ENCODE measurements around the gene PLAAT2.
"Not testable (repeated sequence)": the region's sequence is repeated elsewhere in the genome, so short reads cannot be mapped to it uniquely, and the experiment has no call there.

PLAAT2 gene

GRCh38 chr11:63532117-63532516 lies 31.1 kb downstream of the PLAAT2 start:
- ChIA-PET CTCF (no interaction called here), POLR2A (no interaction called here)

GRCh38 chr11:63531074-63531792 lies 31.9 kb downstream of the PLAAT2 start:
- DNase-seq (ENCODE audit: extremely low spot score); CTCF ChIA-PET; POLR2A ChIA-PET: not testable (repeated sequence)

More at GRCh38 chr11:63532117-63532516, 31.1 kb downstream of the PLAAT2 start:
- DNase-seq (ENCODE audit: extremely low spot score): no peak
- TF ChIP-seq NFRKB (IDR thresholded peaks at IDR 0.05) (no peak), SP1 (IDR thresholded peaks at IDR 0.05) (no peak), TARDBP (IDR thresholded peaks at IDR 0.05) (no peak), FOXA1 (IDR thresholded peaks at IDR 0.05) (no peak), PKNOX1 (IDR thresholded peaks at IDR 0.05) (no peak), BHLHE40 (IDR thresholded peaks at IDR 0.05; ENCODE audit: borderline replicate concordance) (no peak), ARNT (IDR thresholded peaks at IDR 0.05) (no peak), ELF4 (IDR thresholded peaks at IDR 0.05) (no peak), L3MBTL2 (conservative IDR thresholded peaks at IDR 0.05) (no peak)

- ChIA-PET CTCF (no interaction called here), POLR2A (no interaction called here)
- no peak for TF ChIP-seq BHLHE40 (IDR thresholded peaks at IDR 0.05; ENCODE audit: borderline replicate concordance)
- no peak for TF ChIP-seq FOXA1 (IDR thresholded peaks at IDR 0.05)
- TF ChIP-seq FOXK2 (IDR thresholded peaks at IDR 0.05): no peak
- no peak for TF ChIP-seq ELF4 (IDR thresholded peaks at IDR 0.05)
- no peak for TF ChIP-seq TARDBP (IDR thresholded peaks at IDR 0.05)
- no peak for TF ChIP-seq SUZ12 (IDR thresholded peaks at IDR 0.05)
- no peak for TF ChIP-seq SP1 (IDR thresholded peaks at IDR 0.05)
- no peak for TF ChIP-seq NFRKB (IDR thresholded peaks at IDR 0.05)
- no peak for TF ChIP-seq PKNOX1 (IDR thresholded peaks at IDR 0.05)
- no peak for TF ChIP-seq ZNF384 (IDR thresholded peaks at IDR 0.05)
- no peak for TF ChIP-seq LEF1 (IDR thresholded peaks at IDR 0.05; ENCODE audit: borderline replicate concordance)
- DNase-seq (ENCODE audit: extremely low spot score): no peak
Measured at GRCh38 chr11:63530021-63530420, 33.2 kb downstream of the PLAAT2 start.

- POLR2A ChIA-PET; DNase-seq (ENCODE audit: extremely low spot score): not testable (repeated sequence)
- CTCF ChIA-PET: interaction anchor here (0.6 kb wide), 1 partner anchor 338 kb away, joined by 3 read pairs; no protein-coding TSS in a partner anchor
Measured at GRCh38 chr11:63529373-63529772, 33.8 kb downstream of the PLAAT2 start.

GRCh38 chr11:63528729-63529278 lies 34.4 kb downstream of the PLAAT2 start:
- CTCF ChIA-PET; DNase-seq (ENCODE audit: extremely low spot score); POLR2A ChIA-PET: not testable (repeated sequence)

- DNase-seq (ENCODE audit: extremely low spot score); CTCF ChIA-PET; POLR2A ChIA-PET: not testable (repeated sequence)
Measured at GRCh38 chr11:63528156-63528555, 35.0 kb downstream of the PLAAT2 start.

GRCh38 chr11:63527667-63528066 lies 35.5 kb downstream of the PLAAT2 start:
- CTCF ChIA-PET: interaction anchor here (0.6 kb wide), 1 partner anchor 68 kb away, joined by 3 read pairs; no protein-coding TSS in a partner anchor

GRCh38 chr11:63523151-63523550 lies 40.0 kb downstream of the PLAAT2 start:
- POLR2A ChIA-PET: no interaction called here
- CTCF ChIA-PET: no interaction called here

More at GRCh38 chr11:63527667-63528066, 35.5 kb downstream of the PLAAT2 start:
- no peak for DNase-seq (ENCODE audit: extremely low spot score)
- POLR2A ChIA-PET: no interaction called here
- no peak for TF ChIP-seq TARDBP (IDR thresholded peaks at IDR 0.05)
- no peak for TF ChIP-seq LEF1 (IDR thresholded peaks at IDR 0.05; ENCODE audit: borderline replicate concordance)
- no peak for TF ChIP-seq FOXK2 (IDR thresholded peaks at IDR 0.05)
- no peak for TF ChIP-seq FOXA1 (IDR thresholded peaks at IDR 0.05)
- no peak for TF ChIP-seq L3MBTL2 (conservative IDR thresholded peaks at IDR 0.05)
- TF ChIP-seq ELF4 (IDR thresholded peaks at IDR 0.05): no peak
- TF ChIP-seq NFRKB (IDR thresholded peaks at IDR 0.05): no peak
- no peak for TF ChIP-seq BHLHE40 (IDR thresholded peaks at IDR 0.05; ENCODE audit: borderline replicate concordance)
- TF ChIP-seq ARNT (IDR thresholded peaks at IDR 0.05): no peak
- TF ChIP-seq SUZ12 (IDR thresholded peaks at IDR 0.05): no peak
- TF ChIP-seq FOXM1 (IDR thresholded peaks at IDR 0.05; ENCODE audit: borderline replicate concordance): no peak
- no peak for TF ChIP-seq CTBP1 (IDR thresholded peaks at IDR 0.05; ENCODE audit: borderline replicate concordance)

More at GRCh38 chr11:63523151-63523550, 40.0 kb downstream of the PLAAT2 start:
- no peak for DNase-seq (ENCODE audit: extremely low spot score)
- TF ChIP-seq ARNT (IDR thresholded peaks at IDR 0.05) (no peak), BHLHE40 (IDR thresholded peaks at IDR 0.05; ENCODE audit: borderline replicate concordance) (no peak), PKNOX1 (IDR thresholded peaks at IDR 0.05) (no peak), SUZ12 (IDR thresholded peaks at IDR 0.05) (no peak), FOXM1 (IDR thresholded peaks at IDR 0.05; ENCODE audit: borderline replicate concordance) (no peak), FOXK2 (IDR thresholded peaks at IDR 0.05) (no peak), L3MBTL2 (conservative IDR thresholded peaks at IDR 0.05) (no peak), HDGF (IDR thresholded peaks at IDR 0.05; ENCODE audit: borderline replicate concordance) (no peak), ELF4 (IDR thresholded peaks at IDR 0.05) (no peak), SP1 (IDR thresholded peaks at IDR 0.05) (no peak)

All from HEK293T (cell line).